Measurements from ENCODE around the gene MSN.

MSN gene

GRCh38 chrX:65707151-65707550, 39.7 kb downstream of the MSN start:
- no peak overlapping the region for H3K4me3 ChIP-seq (ENCODE audit: low read length)
- no peaks in the 10 kb centered on the region for H3K9me2 ChIP-seq (replicated peaks; ENCODE audit: control insufficient read depth, low read length)
- no peak overlapping the region for H3K27ac ChIP-seq (ENCODE audit: low read depth, low read length)
- TF ChIP-seq, protein P1, sequence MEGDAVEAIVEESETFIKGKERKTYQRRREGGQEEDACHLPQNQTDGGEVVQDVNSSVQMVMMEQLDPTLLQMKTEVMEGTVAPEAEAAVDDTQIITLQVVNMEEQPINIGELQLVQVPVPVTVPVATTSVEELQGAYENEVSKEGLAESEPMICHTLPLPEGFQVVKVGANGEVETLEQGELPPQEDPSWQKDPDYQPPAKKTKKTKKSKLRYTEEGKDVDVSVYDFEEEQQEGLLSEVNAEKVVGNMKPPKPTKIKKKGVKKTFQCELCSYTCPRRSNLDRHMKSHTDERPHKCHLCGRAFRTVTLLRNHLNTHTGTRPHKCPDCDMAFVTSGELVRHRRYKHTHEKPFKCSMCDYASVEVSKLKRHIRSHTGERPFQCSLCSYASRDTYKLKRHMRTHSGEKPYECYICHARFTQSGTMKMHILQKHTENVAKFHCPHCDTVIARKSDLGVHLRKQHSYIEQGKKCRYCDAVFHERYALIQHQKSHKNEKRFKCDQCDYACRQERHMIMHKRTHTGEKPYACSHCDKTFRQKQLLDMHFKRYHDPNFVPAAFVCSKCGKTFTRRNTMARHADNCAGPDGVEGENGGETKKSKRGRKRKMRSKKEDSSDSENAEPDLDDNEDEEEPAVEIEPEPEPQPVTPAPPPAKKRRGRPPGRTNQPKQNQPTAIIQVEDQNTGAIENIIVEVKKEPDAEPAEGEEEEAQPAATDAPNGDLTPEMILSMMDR (IDR thresholded peaks at IDR 0.05; ENCODE audit: low read depth, low read length, poor library complexity, severe bottlenecking): no peak
- TF ChIP-seq EZH2phosphoT487 (IDR thresholded peaks at IDR 0.05; ENCODE audit: borderline replicate concordance, low read length): no peak
- no peaks in the 10 kb centered on the region for H3K27me3 ChIP-seq (ENCODE audit: control insufficient read depth, low read length)
- H3K9me3 ChIP-seq (ENCODE audit: control insufficient read depth, insufficient read depth, low read length): no peaks in the 10 kb centered on the region
- H4K20me1 ChIP-seq (ENCODE audit: control insufficient read depth, insufficient read depth, low read depth, low read length): no peaks in the 10 kb centered on the region
- H3K36me3 ChIP-seq (ENCODE audit: control insufficient read depth, low read length): peaks cover 13% of the 10 kb centered on the region
- H3F3A ChIP-seq (ENCODE audit: control insufficient read depth, insufficient read depth): no peaks in the 10 kb centered on the region
- H3K79me2 ChIP-seq (ENCODE audit: control insufficient read depth, low read length): peaks cover 70% of the 10 kb centered on the region
- H3K4me2 ChIP-seq (ENCODE audit: low read length): no peak overlapping the region
- H3K4me1 ChIP-seq (ENCODE audit: control insufficient read depth, low read length): peaks cover 48% of the 10 kb centered on the region

GRCh38 chrX:65712005-65712806, 44.8 kb downstream of the MSN start:
- Histone ChIP-seq H3K27me3 (ENCODE audit: control insufficient read depth, low read length) (no peaks in the 10 kb centered on the region), H3K9me3 (ENCODE audit: control insufficient read depth, insufficient read depth, low read length) (no peaks in the 10 kb centered on the region), H3K36me3 (ENCODE audit: control insufficient read depth, low read length) (peaks cover 11% of the 10 kb centered on the region), H3K79me2 (ENCODE audit: control insufficient read depth, low read length) (peaks cover 63% of the 10 kb centered on the region), H3F3A (ENCODE audit: control insufficient read depth, insufficient read depth) (no peaks in the 10 kb centered on the region), H3K9me2 (replicated peaks; ENCODE audit: control insufficient read depth, low read length) (no peaks in the 10 kb centered on the region), H3K4me2 (ENCODE audit: low read length) (no peak overlapping the region), H3K4me3 (ENCODE audit: low read length) (no peak overlapping the region), H4K20me1 (ENCODE audit: control insufficient read depth, insufficient read depth, low read depth, low read length) (no peaks in the 10 kb centered on the region), H3K4me1 (ENCODE audit: control insufficient read depth, low read length) (peaks cover 37% of the 10 kb centered on the region), H3K27ac (ENCODE audit: low read depth, low read length) (no peak overlapping the region)
- TF ChIP-seq, protein P1 (IDR thresholded peaks at IDR 0.05; ENCODE audit: low read depth, low read length, poor library complexity, severe bottlenecking): no peak
- no peak for TF ChIP-seq EZH2phosphoT487 (IDR thresholded peaks at IDR 0.05; ENCODE audit: borderline replicate concordance, low read length)

DNA sequence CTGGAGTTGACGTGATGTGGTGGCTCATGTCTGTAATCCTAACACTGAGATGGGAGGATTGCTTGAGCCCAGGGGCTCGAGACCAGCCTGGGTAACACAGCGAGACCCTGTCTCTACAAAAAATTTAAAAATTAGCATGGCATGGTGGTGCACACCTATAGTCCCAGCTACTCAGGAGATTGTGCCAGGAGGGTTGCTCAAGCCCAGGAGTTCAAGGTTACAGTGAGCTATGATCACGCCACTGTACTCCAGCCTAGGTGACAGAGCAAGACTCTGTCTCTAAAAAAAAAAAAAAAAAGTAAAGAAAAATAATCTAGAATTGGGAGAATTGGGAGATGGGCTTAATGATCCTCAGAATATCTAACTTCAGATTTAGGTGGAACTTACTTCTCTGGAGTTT, 51.1 kb downstream of the MSN start:
- Histone ChIP-seq H3K27me3 (ENCODE audit: control insufficient read depth, low read length) (no peaks in the 10 kb centered on the region), H4K20me1 (ENCODE audit: control insufficient read depth, insufficient read depth, low read depth, low read length) (no peaks in the 10 kb centered on the region), H3K4me1 (ENCODE audit: control insufficient read depth, low read length) (peaks cover 20% of the 10 kb centered on the region), H3K27ac (ENCODE audit: low read depth, low read length) (no peak overlapping the region), H3K79me2 (ENCODE audit: control insufficient read depth, low read length) (peaks cover 33% of the 10 kb centered on the region), H3F3A (ENCODE audit: control insufficient read depth, insufficient read depth) (no peaks in the 10 kb centered on the region), H3K9me3 (ENCODE audit: control insufficient read depth, insufficient read depth, low read length) (no peaks in the 10 kb centered on the region), H3K4me3 (ENCODE audit: low read length) (no peak overlapping the region), H3K9me2 (replicated peaks; ENCODE audit: control insufficient read depth, low read length) (no peaks in the 10 kb centered on the region), H3K4me2 (ENCODE audit: low read length) (no peak overlapping the region), H3K36me3 (ENCODE audit: control insufficient read depth, low read length) (peaks cover 26% of the 10 kb centered on the region)
- TF ChIP-seq EZH2phosphoT487 (IDR thresholded peaks at IDR 0.05; ENCODE audit: borderline replicate concordance, low read length): no peak
- TF ChIP-seq, protein P1 (IDR thresholded peaks at IDR 0.05; ENCODE audit: low read depth, low read length, poor library complexity, severe bottlenecking): no peak

Measured in DOHH2 (cell line).